HEK293 (cell line): Measurements from ENCODE around the gene SLC26A8.

Source experiments
- CTCF ChIA-PET: fragments of 350-600 bp; formaldehyde crosslinking; extraction: SDS; loops from one replicate; lab custom pipeline; 2021; ENCODE audit warnings: antibody characterized with exemption; lab: Yijun Ruan, JAX
- POLR2A ChIA-PET: fragments of 300-600 bp; formaldehyde crosslinking; extraction: SDS; loops from one replicate; lab custom pipeline; 2020; ENCODE audit warnings: antibody characterized with exemption, inconsistent platforms; lab: Yijun Ruan, JAX
- H3K27ac ChIP-seq: fragments of 200-500 bp; sonication (Bioruptor generic); 2 replicates; pipeline ENCODE4 v1.5.1; 2014; ENCODE audit warnings: low read depth, low read length, control low read depth, inconsistent platforms; ENCODE audit errors: extremely low read depth
- H3K36me3 ChIP-seq, 2 experiments: fragments of 200-500 bp in 1 of 2; sonication (Bioruptor generic) in 1 of 2; 1 replicate in 1 of 2; 2 replicates in 1 of 2; pipeline ENCODE4 v1.5.1; 2014 to 2017; ENCODE audit warnings: inconsistent platforms in 2 of 2, low read length in 2 of 2; ENCODE audit not compliant: control insufficient read depth in 2 of 2, insufficient read depth in 1 of 2
- H3K4me1 ChIP-seq: fragments of 200-500 bp; sonication (Bioruptor generic); 2 replicates; pipeline ENCODE4 v1.5.1; 2014; ENCODE audit warnings: mild to moderate bottlenecking, low read length, inconsistent platforms; ENCODE audit not compliant: control insufficient read depth, insufficient read depth
- H3K4me3 ChIP-seq: 2 replicates; pipeline ENCODE4 v1.5.1; 2011; ENCODE audit warnings: low read depth, mild to moderate bottlenecking, control low read depth, low read length, moderate library complexity
- H3K9me3 ChIP-seq: fragments of 200-500 bp; sonication (Bioruptor generic); 2 replicates; pipeline ENCODE4 v1.5.1; 2014; ENCODE audit warnings: low read depth, low read length, inconsistent platforms; ENCODE audit not compliant: control insufficient read depth, insufficient read depth
- MYNN ChIP-seq: fragments of 450-650 bp; formaldehyde crosslinking; IDR thresholded peaks from 2 replicates; pipeline ENCODE4 v1.5.1; 2016; ENCODE audit warnings: missing biosample characterization, missing genetic modification characterization, borderline replicate concordance
- RBAK ChIP-seq: fragments of 450-650 bp; formaldehyde crosslinking; IDR thresholded peaks from 2 replicates; pipeline ENCODE4 v1.5.1; 2016; ENCODE audit warnings: missing biosample characterization, missing genetic modification characterization
- SCRT2 ChIP-seq: fragments of 450-650 bp; formaldehyde crosslinking; IDR thresholded peaks from 2 replicates; pipeline ENCODE4 v1.5.1; 2016; ENCODE audit warnings: missing biosample characterization, missing genetic modification characterization
- ZNF114 ChIP-seq: fragments of 450-650 bp; formaldehyde crosslinking; IDR thresholded peaks from 2 replicates; pipeline ENCODE4 v1.5.0; 2017; ENCODE audit warnings: missing biosample characterization, missing genetic modification characterization
- ZNF274 ChIP-seq, 2 experiments: fragments of 200-500 bp in 1 of 2; fragments of 450-650 bp in 1 of 2; sonication (Bioruptor generic) in 1 of 2; formaldehyde crosslinking in 1 of 2; IDR thresholded peaks; 2 replicates each; pipeline versions ENCODE4 v1.5.1 to v1.6.1; 2014 to 2016; ENCODE audit warnings: borderline replicate concordance in 1 of 2, inconsistent platforms in 1 of 2, low read length in 1 of 2, missing biosample characterization in 1 of 2, missing genetic modification characterization in 1 of 2
- ZNF391 ChIP-seq: fragments of 450-650 bp; formaldehyde crosslinking; IDR thresholded peaks from 2 replicates; pipeline ENCODE4 v1.5.1; 2016; ENCODE audit warnings: low read depth, missing biosample characterization, missing genetic modification characterization, borderline replicate concordance
- ZNF394 ChIP-seq: fragments of 450-650 bp; formaldehyde crosslinking; IDR thresholded peaks from 2 replicates; pipeline ENCODE4 v1.5.1; 2016; ENCODE audit warnings: missing biosample characterization, missing genetic modification characterization, mild to moderate bottlenecking, moderate library complexity, borderline replicate concordance
- ZNF514 ChIP-seq: fragments of 450-650 bp; formaldehyde crosslinking; IDR thresholded peaks from 2 replicates; pipeline ENCODE4 v1.5.1; 2016; ENCODE audit warnings: missing biosample characterization, missing genetic modification characterization
- ZNF555 ChIP-seq: fragments of 450-650 bp; formaldehyde crosslinking; conservative IDR thresholded peaks from 2 replicates; pipeline ENCODE4 v1.5.1; 2017; ENCODE audit warnings: missing biosample characterization, mild to moderate bottlenecking, missing genetic modification characterization, inconsistent platforms
- ZNF560 ChIP-seq: fragments of 450-650 bp; formaldehyde crosslinking; IDR thresholded peaks from 2 replicates; pipeline ENCODE4 v1.5.1; 2017; ENCODE audit warnings: missing biosample characterization, missing genetic modification characterization, borderline replicate concordance
- ZNF621 ChIP-seq: fragments of 450-650 bp; formaldehyde crosslinking; IDR thresholded peaks from 2 replicates; pipeline ENCODE4 v1.5.1; 2017; ENCODE audit warnings: missing biosample characterization, missing genetic modification characterization
- ZNF626 ChIP-seq: fragments of 450-650 bp; sonication (Bioruptor Pico); formaldehyde crosslinking; IDR thresholded peaks from 2 replicates; pipeline ENCODE4 v1.5.1; 2018; ENCODE audit warnings: missing biosample characterization, missing genetic modification characterization, inconsistent platforms
- ZNF791 ChIP-seq: fragments of 450-650 bp; formaldehyde crosslinking; IDR thresholded peaks from 2 replicates; pipeline ENCODE4 v1.5.1; 2016; ENCODE audit warnings: missing biosample characterization, missing genetic modification characterization
- ZSCAN16 ChIP-seq: fragments of 450-650 bp; formaldehyde crosslinking; IDR thresholded peaks from 2 replicates; pipeline ENCODE4 v1.5.1; 2016; ENCODE audit warnings: missing biosample characterization, missing genetic modification characterization
- TF ChIP-seq, protein P1 (sequence below): fragments of 450-650 bp; formaldehyde crosslinking; IDR thresholded peaks from 2 replicates; pipeline ENCODE4 v1.5.1; 2017; ENCODE audit warnings: missing biosample characterization, missing genetic modification characterization
- TF ChIP-seq, protein P2 (sequence below): fragments of 450-650 bp; formaldehyde crosslinking; IDR thresholded peaks from 2 replicates; pipeline ENCODE4 v1.5.1; 2016; ENCODE audit warnings: missing biosample characterization, missing genetic modification characterization
- TF ChIP-seq, protein P3 (sequence below): fragments of 450-650 bp; formaldehyde crosslinking; IDR thresholded peaks from 2 replicates; pipeline ENCODE4 v1.5.1; 2016; ENCODE audit warnings: missing biosample characterization, missing genetic modification characterization

The SLC26A8 gene

DNA sequence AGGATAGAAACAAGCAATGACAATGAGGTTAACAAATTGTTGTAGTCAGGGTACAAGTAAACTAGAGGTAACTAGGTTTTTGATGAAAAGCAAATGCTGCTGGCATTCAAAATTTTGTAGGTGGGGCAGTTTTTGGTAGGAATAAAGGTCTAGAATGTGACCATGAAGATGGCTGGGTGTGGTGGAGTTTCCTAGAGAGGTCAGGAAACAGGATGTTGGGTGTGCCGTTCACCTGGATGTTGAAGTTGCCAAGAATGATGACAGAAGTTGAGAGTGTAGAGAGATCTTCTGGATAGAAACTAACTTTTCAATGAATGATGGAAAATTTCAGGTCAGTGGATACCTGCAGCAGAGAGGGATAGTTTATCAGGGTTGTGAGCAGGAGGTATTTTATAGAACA lies 25.9 kb upstream of the SLC26A8 start:
- H3K27ac ChIP-seq, result no peak overlapping the region
- H3K4me3 ChIP-seq, result no peak overlapping the region
- H3K36me3 ChIP-seq, result peaks cover 0 to 6% of the 10 kb centered on the region in 2 experiments; a peak in 1 of 3 replicates
- POLR2A ChIA-PET, result no interaction called here
- H3K9me3 ChIP-seq, result no peaks in the 10 kb centered on the region
- CTCF ChIA-PET, result interaction anchor here (2.0 kb wide), 1 partner anchor 44 kb away, joined by 9 read pairs; no protein-coding TSS in a partner anchor
- peaks cover 12% of the 10 kb centered on the region; the same call in 1 of the 2 replicates for H3K4me1 ChIP-seq
- TF ChIP-seq RBAK (no peak), ZNF621 (tag by site-specific recombination) (no peak), ZNF560 (tag by site-specific recombination) (no peak), ZNF791 (tag by site-specific recombination) (no peak), ZNF394 (tag by site-specific recombination) (no peak), ZNF626 (tag by site-specific recombination) (no peak), MYNN (tag by site-specific recombination) (no peak), SCRT2 (tag by site-specific recombination) (no peak), ZNF555 (tag by site-specific recombination) (no peak), ZSCAN16 (tag by site-specific recombination) (no peak), ZNF391 (tag by site-specific recombination) (no peak), ZNF514 (tag by site-specific recombination) (no peak), ZNF114 (tag by site-specific recombination) (no peak)
- TF ChIP-seq, protein P1, sequence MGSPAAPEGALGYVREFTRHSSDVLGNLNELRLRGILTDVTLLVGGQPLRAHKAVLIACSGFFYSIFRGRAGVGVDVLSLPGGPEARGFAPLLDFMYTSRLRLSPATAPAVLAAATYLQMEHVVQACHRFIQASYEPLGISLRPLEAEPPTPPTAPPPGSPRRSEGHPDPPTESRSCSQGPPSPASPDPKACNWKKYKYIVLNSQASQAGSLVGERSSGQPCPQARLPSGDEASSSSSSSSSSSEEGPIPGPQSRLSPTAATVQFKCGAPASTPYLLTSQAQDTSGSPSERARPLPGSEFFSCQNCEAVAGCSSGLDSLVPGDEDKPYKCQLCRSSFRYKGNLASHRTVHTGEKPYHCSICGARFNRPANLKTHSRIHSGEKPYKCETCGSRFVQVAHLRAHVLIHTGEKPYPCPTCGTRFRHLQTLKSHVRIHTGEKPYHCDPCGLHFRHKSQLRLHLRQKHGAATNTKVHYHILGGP, result no peak

DNA sequence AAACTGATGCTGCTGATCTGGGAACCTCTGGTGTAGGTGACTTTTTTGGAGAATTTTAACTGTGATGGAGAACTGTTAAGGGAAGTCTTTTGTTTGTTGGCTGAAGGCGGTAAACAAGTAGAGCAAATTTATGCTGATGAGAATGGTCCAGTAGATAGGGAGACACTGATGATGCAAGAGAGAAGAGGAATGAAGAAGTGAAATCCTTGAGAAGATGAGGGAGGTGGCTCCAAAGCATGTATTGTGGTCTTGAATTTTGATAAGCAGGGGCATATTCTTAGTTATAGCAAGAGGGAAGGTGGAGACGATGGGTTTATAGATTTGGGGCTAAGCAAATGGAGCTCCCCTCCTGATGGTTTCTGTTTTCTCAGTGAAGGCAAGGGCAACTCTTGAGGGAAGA lies 25.1 kb upstream of the SLC26A8 start:
- Histone ChIP-seq H3K4me3 (no peak overlapping the region), H3K36me3 (peaks cover 0 to 6% of the 10 kb centered on the region in 2 experiments; a peak in 1 of 3 replicates), H3K27ac (no peak overlapping the region), H3K9me3 (no peaks in the 10 kb centered on the region), H3K4me1 (peaks cover 11% of the 10 kb centered on the region; the same call in 1 of the 2 replicates)
- POLR2A ChIA-PET, result no interaction called here
- CTCF ChIA-PET, result interaction anchor here (0.6 to 1.0 kb wide), 2 partner anchors 19 to 582 kb away, joined by 3 read pairs; no protein-coding TSS in a partner anchor
- TF ChIP-seq, protein P2, sequence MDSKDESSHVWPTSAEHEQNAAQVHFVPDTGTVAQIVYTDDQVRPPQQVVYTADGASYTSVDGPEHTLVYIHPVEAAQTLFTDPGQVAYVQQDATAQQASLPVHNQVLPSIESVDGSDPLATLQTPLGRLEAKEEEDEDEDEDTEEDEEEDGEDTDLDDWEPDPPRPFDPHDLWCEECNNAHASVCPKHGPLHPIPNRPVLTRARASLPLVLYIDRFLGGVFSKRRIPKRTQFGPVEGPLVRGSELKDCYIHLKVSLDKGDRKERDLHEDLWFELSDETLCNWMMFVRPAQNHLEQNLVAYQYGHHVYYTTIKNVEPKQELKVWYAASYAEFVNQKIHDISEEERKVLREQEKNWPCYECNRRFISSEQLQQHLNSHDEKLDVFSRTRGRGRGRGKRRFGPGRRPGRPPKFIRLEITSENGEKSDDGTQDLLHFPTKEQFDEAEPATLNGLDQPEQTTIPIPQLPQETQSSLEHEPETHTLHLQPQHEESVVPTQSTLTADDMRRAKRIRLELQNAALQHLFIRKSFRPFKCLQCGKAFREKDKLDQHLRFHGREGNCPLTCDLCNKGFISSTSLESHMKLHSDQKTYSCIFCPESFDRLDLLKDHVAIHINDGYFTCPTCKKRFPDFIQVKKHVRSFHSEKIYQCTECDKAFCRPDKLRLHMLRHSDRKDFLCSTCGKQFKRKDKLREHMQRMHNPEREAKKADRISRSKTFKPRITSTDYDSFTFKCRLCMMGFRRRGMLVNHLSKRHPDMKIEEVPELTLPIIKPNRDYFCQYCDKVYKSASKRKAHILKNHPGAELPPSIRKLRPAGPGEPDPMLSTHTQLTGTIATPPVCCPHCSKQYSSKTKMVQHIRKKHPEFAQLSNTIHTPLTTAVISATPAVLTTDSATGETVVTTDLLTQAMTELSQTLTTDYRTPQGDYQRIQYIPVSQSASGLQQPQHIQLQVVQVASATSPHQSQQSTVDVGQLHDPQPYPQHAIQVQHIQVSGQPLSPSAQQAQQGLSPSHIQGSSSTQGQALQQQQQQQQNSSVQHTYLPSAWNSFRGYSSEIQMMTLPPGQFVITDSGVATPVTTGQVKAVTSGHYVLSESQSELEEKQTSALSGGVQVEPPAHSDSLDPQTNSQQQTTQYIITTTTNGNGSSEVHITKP (tag by site-specific recombination), result peak; percentile 46; the same call in 1 of the 2 replicates
- no peak for TF ChIP-seq ZNF274 (IDR thresholded peaks at IDR 0.05; ENCODE audit: low read length)
- no peak for TF ChIP-seq ZNF274 (tag by site-specific recombination; IDR thresholded peaks at IDR 0.05; ENCODE audit: borderline replicate concordance)
- TF ChIP-seq, protein P3, sequence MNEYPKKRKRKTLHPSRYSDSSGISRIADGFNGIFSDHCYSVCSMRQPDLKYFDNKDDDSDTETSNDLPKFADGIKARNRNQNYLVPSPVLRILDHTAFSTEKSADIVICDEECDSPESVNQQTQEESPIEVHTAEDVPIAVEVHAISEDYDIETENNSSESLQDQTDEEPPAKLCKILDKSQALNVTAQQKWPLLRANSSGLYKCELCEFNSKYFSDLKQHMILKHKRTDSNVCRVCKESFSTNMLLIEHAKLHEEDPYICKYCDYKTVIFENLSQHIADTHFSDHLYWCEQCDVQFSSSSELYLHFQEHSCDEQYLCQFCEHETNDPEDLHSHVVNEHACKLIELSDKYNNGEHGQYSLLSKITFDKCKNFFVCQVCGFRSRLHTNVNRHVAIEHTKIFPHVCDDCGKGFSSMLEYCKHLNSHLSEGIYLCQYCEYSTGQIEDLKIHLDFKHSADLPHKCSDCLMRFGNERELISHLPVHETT (tag by site-specific recombination), result no peak
